ENCODE measurements around the gene DAB1.

GRCh38 chr1:57156907-57157306 is 267.0 kb downstream of the DAB1 start:
- no peak for TF ChIP-seq CTCF (conservative IDR thresholded peaks at IDR 0.05 in 1 of 2, IDR thresholded peaks at IDR 0.05 in 1 of 2; ENCODE audit: extremely low read depth in 1 of 2, insufficient read depth in 1 of 2, low read depth in 1 of 2, low read length in 2 of 2)
- TF ChIP-seq EZH2 (IDR thresholded peaks at IDR 0.05; ENCODE audit: borderline replicate concordance, low read length), result no peak
